ENCODE results near the gene VN1R5.

DNA sequence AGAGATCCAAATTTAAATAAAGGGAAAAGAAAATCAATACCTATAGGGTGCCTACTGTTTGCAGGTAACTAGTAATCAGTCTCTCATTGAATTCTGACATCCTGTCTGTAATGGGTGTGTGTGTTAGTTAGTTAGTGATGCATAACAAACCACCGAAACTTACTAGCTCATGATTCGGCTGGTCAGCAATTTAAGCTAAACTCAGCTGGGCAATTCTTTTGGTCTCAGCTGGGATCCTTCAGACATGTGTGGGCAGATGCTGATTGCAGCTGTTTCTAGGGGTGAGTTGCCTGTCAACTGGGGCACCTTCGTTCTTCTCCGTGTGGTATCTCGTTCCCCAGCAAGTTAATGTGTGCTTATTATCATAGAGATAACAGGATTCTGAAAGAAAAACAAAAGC lies 43.9 kb upstream of the VN1R5 start:
- TF ChIP-seq GATA2 (IDR thresholded peaks at IDR 0.05; ENCODE audit: low read depth, low read length) (no peak), GATA3 (IDR thresholded peaks at IDR 0.05; ENCODE audit: low read depth, low read length) (no peak)

All from SH-SY5Y (cell line).